ENCODE measurements around the gene GLRA3. TPM values are rescaled to one million over a fixed set of nuclear protein-coding genes. Genes with fewer than 3 reads are reported as not detected.
"Not testable (repeated sequence)": the region's sequence is repeated elsewhere in the genome, so short reads cannot be mapped to it uniquely, and the experiment has no call there.

Gene GLRA3
- 33.0 TPM for total RNA-seq (ENCODE audit: insufficient read depth, low replicate concordance)

- peak; percentile 45 for DNase-seq (ENCODE audit: low spot score)
These were observed at the start of gene GLRA3 for GRCh38 chr4:174828845-174829701. Gene GLRA3, minus strand, starts transcription at chr4:174829247. Its CDS starts 436 bp downstream, at chr4:174828811.

GRCh38 chr4:174874898-174875297, 45.9 kb upstream of the GLRA3 start:
- no peak for DNase-seq (ENCODE audit: low spot score)

GRCh38 chr4:174873931-174874330, 44.9 kb upstream of the GLRA3 start:
- no peak for DNase-seq (ENCODE audit: low spot score)

- not testable (repeated sequence) for DNase-seq (ENCODE audit: low spot score)
These were observed 44.1 kb upstream of the GLRA3 start for GRCh38 chr4:174873146-174873545.

GRCh38 chr4:174871407-174871806, 42.4 kb upstream of the GLRA3 start:
- DNase-seq (ENCODE audit: low spot score), result no peak

- DNase-seq (ENCODE audit: low spot score), result no peak
These were observed 41.3 kb upstream of the GLRA3 start for GRCh38 chr4:174870311-174870710.

GRCh38 chr4:174869339-174869738, 40.3 kb upstream of the GLRA3 start:
- no peak for DNase-seq (ENCODE audit: low spot score)

GRCh38 chr4:174867903-174868302, 38.9 kb upstream of the GLRA3 start:
- no peak for DNase-seq (ENCODE audit: low spot score)

GRCh38 chr4:174865418-174865985, 36.5 kb upstream of the GLRA3 start:
- no peak for DNase-seq (ENCODE audit: low spot score)

- DNase-seq (ENCODE audit: low spot score), result no peak
These were observed 35.0 kb upstream of the GLRA3 start for GRCh38 chr4:174864031-174864430.

GRCh38 chr4:174860588-174860987, 31.5 kb upstream of the GLRA3 start:
- no peak for DNase-seq (ENCODE audit: low spot score)

- no peak for DNase-seq (ENCODE audit: low spot score)
These were observed 30.9 kb upstream of the GLRA3 start for GRCh38 chr4:174859904-174860303.

GRCh38 chr4:174856926-174857800, 28.1 kb upstream of the GLRA3 start:
- DNase-seq (ENCODE audit: low spot score), result no peak

- DNase-seq (ENCODE audit: low spot score), result no peak
These were observed 26.0 kb upstream of the GLRA3 start for GRCh38 chr4:174855050-174855449.

- DNase-seq (ENCODE audit: low spot score), result no peak
These were observed 24.6 kb upstream of the GLRA3 start for GRCh38 chr4:174853629-174854028.

GRCh38 chr4:174848596-174848995, 19.5 kb upstream of the GLRA3 start:
- DNase-seq (ENCODE audit: low spot score), result no peak

- DNase-seq (ENCODE audit: low spot score), result no peak
These were observed 18.9 kb upstream of the GLRA3 start for GRCh38 chr4:174847801-174848427.

GRCh38 chr4:174835536-174835935, 6.5 kb upstream of the GLRA3 start:
- DNase-seq (ENCODE audit: low spot score), result no peak

- no peak for DNase-seq (ENCODE audit: low spot score)
These were observed 5.4 kb upstream of the GLRA3 start for GRCh38 chr4:174834477-174834876.

GRCh38 chr4:174826660-174827059, 2.4 kb downstream of the GLRA3 start:
- DNase-seq (ENCODE audit: low spot score), result no peak

GRCh38 chr4:174815282-174815681, 13.8 kb downstream of the GLRA3 start:
- DNase-seq (ENCODE audit: low spot score), result no peak

GRCh38 chr4:174813292-174813691, 15.8 kb downstream of the GLRA3 start:
- DNase-seq (ENCODE audit: low spot score), result no peak

Measured in umbilical cord (tissue), 2 donors.